BE2C (cell line): ENCODE data around the gene WNT4.
A peak's percentile ranks its signal among the peaks of the same experiment; 100 is the strongest.

Experiments
- DNase-seq: peaks from one replicate; pipeline ENCODE4 v3.0.0-alpha.2; 2020
- H3K27me3 ChIP-seq: fragments of 250-450 bp; sonication (Bioruptor Pico); 2 replicates; pipeline ENCODE4 v1.5.1; 2020; ENCODE audit warnings: mild to moderate bottlenecking
- H3K36me3 ChIP-seq: fragments of 250-450 bp; sonication (Bioruptor Pico); 2 replicates; pipeline ENCODE4 v1.5.1; 2020; ENCODE audit warnings: mild to moderate bottlenecking
- H3K4me1 ChIP-seq: fragments of 250-450 bp; sonication (Bioruptor Pico); 2 replicates; pipeline ENCODE4 v1.5.1; 2020
- H3K4me3 ChIP-seq: 2 replicates; pipeline ENCODE4 v1.5.1; 2011; ENCODE audit warnings: low read depth, low read length
- H3K9me3 ChIP-seq: fragments of 250-450 bp; sonication (Bioruptor Pico); 2 replicates; pipeline ENCODE4 v1.5.1; 2020
- CTCF ChIP-seq: IDR thresholded peaks from 2 replicates; pipeline ENCODE4 v1.5.1; 2012; ENCODE audit warnings: mild to moderate bottlenecking, low read depth, low read length

Gene WNT4

GRCh38 chr1:22142315-22143064 lies 407 bp downstream of the WNT4 start:
- peaks cover 9% of the 10 kb centered on the region; the same call in 1 of the 2 replicates for H3K4me1 ChIP-seq
- peak; percentile 25 for DNase-seq
- H3K4me3 ChIP-seq, result peak overlapping the region; percentile 31
- 0 out of 2 replicates have a peak, but pooled peaks cover 4% of the 10 kb centered on the region for H3K27me3 ChIP-seq
- no peaks in the 10 kb centered on the region for H3K36me3 ChIP-seq
- TF ChIP-seq CTCF, result no peak
- no peaks in the 10 kb centered on the region for H3K9me3 ChIP-seq

- 0 out of 2 replicates have a peak, but pooled peaks cover 4% of the 10 kb centered on the region for H3K27me3 ChIP-seq
- H3K4me1 ChIP-seq, result peaks cover 9% of the 10 kb centered on the region; the same call in 1 of the 2 replicates
- H3K4me3 ChIP-seq, result peak overlapping the region; percentile 31
- TF ChIP-seq CTCF, result no peak
- DNase-seq, result no peak
- no peaks in the 10 kb centered on the region for H3K36me3 ChIP-seq
- no peaks in the 10 kb centered on the region for H3K9me3 ChIP-seq
Observed at GRCh38 chr1:22141554-22142314, 1.2 kb downstream of the WNT4 start.

- Histone ChIP-seq H3K9me3 (no peaks in the 10 kb centered on the region), H3K36me3 (no peaks in the 10 kb centered on the region), H3K4me3 (no peak overlapping the region), H3K4me1 (peaks cover 9% of the 10 kb centered on the region; the same call in 1 of the 2 replicates), H3K27me3 (0 out of 2 replicates have a peak, but pooled peaks cover 4% of the 10 kb centered on the region)
- TF ChIP-seq CTCF, result no peak
- DNase-seq, result no peak
Observed at GRCh38 chr1:22140694-22141093, 2.2 kb downstream of the WNT4 start.

- DNase-seq, result peak; percentile 32
- H3K9me3 ChIP-seq, result no peaks in the 10 kb centered on the region
- TF ChIP-seq CTCF, result no peak
- H3K4me1 ChIP-seq, result peaks cover 9% of the 10 kb centered on the region; the same call in 1 of the 2 replicates
- no peaks in the 10 kb centered on the region for H3K36me3 ChIP-seq
- no peak overlapping the region for H3K4me3 ChIP-seq
- H3K27me3 ChIP-seq, result 0 out of 2 replicates have a peak, but pooled peaks cover 4% of the 10 kb centered on the region
Observed at GRCh38 chr1:22139817-22140216, 3.1 kb downstream of the WNT4 start.

GRCh38 chr1:22139066-22139594 lies 3.8 kb downstream of the WNT4 start:
- peak; percentile 69 for DNase-seq
- TF ChIP-seq CTCF, result no peak
- H3K4me1 ChIP-seq, result peaks cover 9% of the 10 kb centered on the region; the same call in 1 of the 2 replicates
- no peaks in the 10 kb centered on the region for H3K36me3 ChIP-seq
- H3K27me3 ChIP-seq, result 0 out of 2 replicates have a peak, but pooled peaks cover 4% of the 10 kb centered on the region
- no peak overlapping the region for H3K4me3 ChIP-seq
- no peaks in the 10 kb centered on the region for H3K9me3 ChIP-seq
